HL-60 (cell line): ENCODE data around the gene TMEM19.
"Not testable (repeated sequence)": the region's sequence is repeated elsewhere in the genome, so short reads cannot be mapped to it uniquely, and the experiment has no call there.

Experiments used
- DNase-seq, 2 experiments: peaks; one replicate each; pipeline ENCODE4 v3.0.0-alpha.2; 2010 to 2020; ENCODE audit warnings: low read depth in 1 of 2, low spot score in 1 of 2
- H3K27ac ChIP-seq: fragments of 250-450 bp; sonication (Bioruptor Pico); replicated peaks from 2 replicates; pipeline ENCODE4 v1.5.1; 2020; ENCODE audit warnings: mild to moderate bottlenecking, moderate library complexity
- H3K27me3 ChIP-seq: fragments of 250-450 bp; sonication (Bioruptor Pico); 2 replicates; pipeline ENCODE4 v1.5.1; 2021; ENCODE audit warnings: mild to moderate bottlenecking, moderate library complexity; ENCODE audit not compliant: insufficient read depth, poor library complexity, severe bottlenecking
- H3K4me3 ChIP-seq: replicated peaks from 2 replicates; pipeline ENCODE4 v1.5.1; 2011; ENCODE audit warnings: mild to moderate bottlenecking, control low read depth, low read length; ENCODE audit not compliant: insufficient read depth
- GABPA ChIP-seq: IDR thresholded peaks from 2 replicates; pipeline ENCODE4 v1.6.1; 2012; ENCODE audit warnings: low read depth
- POLR2AphosphoS5 ChIP-seq: IDR thresholded peaks from 2 replicates; pipeline ENCODE4 v1.6.1; 2012; ENCODE audit warnings: low read depth
- SPI1 ChIP-seq: IDR thresholded peaks from 2 replicates; pipeline ENCODE4 v1.6.1; 2012; ENCODE audit warnings: low read depth, mild to moderate bottlenecking, borderline replicate concordance
- TF ChIP-seq, protein P1 (sequence below): IDR thresholded peaks from 2 replicates; pipeline ENCODE4 v1.6.1; 2012; ENCODE audit warnings: low read depth; ENCODE audit not compliant: insufficient replicate concordance
- TF ChIP-seq, protein P2 (sequence below): IDR thresholded peaks from one replicate; pipeline ENCODE4 v1.5.1; 2011; ENCODE audit warnings: low read length, control low read depth, inconsistent platforms; ENCODE audit not compliant: insufficient read depth

The TMEM19 gene

DNA sequence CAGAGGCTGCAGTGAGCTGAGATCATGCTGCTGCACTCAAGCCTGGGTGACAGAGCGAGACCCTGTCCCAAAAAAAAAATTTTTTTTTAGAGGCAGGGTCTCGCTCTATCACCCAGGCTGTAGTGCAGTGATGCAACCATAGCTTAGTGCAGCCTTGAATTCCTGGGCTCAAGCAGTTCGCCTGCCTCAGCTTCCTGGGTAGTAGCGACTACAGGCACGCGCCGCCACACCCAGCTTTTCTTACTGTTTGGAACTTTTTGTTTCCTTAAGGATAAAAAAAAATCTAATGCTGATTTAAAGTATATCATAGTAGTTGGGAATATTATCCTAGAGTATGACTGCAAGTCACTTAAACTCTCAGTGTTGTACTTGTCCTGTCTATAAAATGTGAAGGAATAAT is 7.2 kb downstream of the TMEM19 start:
- Histone ChIP-seq H3K4me3 (no peak overlapping the region), H3K27me3 (no peaks in the 10 kb centered on the region), H3K27ac (no peak overlapping the region)
- TF ChIP-seq POLR2AphosphoS5 (no peak), SPI1 (no peak), GABPA (no peak)
- TF ChIP-seq, protein P1, sequence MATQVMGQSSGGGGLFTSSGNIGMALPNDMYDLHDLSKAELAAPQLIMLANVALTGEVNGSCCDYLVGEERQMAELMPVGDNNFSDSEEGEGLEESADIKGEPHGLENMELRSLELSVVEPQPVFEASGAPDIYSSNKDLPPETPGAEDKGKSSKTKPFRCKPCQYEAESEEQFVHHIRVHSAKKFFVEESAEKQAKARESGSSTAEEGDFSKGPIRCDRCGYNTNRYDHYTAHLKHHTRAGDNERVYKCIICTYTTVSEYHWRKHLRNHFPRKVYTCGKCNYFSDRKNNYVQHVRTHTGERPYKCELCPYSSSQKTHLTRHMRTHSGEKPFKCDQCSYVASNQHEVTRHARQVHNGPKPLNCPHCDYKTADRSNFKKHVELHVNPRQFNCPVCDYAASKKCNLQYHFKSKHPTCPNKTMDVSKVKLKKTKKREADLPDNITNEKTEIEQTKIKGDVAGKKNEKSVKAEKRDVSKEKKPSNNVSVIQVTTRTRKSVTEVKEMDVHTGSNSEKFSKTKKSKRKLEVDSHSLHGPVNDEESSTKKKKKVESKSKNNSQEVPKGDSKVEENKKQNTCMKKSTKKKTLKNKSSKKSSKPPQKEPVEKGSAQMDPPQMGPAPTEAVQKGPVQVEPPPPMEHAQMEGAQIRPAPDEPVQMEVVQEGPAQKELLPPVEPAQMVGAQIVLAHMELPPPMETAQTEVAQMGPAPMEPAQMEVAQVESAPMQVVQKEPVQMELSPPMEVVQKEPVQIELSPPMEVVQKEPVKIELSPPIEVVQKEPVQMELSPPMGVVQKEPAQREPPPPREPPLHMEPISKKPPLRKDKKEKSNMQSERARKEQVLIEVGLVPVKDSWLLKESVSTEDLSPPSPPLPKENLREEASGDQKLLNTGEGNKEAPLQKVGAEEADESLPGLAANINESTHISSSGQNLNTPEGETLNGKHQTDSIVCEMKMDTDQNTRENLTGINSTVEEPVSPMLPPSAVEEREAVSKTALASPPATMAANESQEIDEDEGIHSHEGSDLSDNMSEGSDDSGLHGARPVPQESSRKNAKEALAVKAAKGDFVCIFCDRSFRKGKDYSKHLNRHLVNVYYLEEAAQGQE, result no peak
- TF ChIP-seq, protein P2, sequence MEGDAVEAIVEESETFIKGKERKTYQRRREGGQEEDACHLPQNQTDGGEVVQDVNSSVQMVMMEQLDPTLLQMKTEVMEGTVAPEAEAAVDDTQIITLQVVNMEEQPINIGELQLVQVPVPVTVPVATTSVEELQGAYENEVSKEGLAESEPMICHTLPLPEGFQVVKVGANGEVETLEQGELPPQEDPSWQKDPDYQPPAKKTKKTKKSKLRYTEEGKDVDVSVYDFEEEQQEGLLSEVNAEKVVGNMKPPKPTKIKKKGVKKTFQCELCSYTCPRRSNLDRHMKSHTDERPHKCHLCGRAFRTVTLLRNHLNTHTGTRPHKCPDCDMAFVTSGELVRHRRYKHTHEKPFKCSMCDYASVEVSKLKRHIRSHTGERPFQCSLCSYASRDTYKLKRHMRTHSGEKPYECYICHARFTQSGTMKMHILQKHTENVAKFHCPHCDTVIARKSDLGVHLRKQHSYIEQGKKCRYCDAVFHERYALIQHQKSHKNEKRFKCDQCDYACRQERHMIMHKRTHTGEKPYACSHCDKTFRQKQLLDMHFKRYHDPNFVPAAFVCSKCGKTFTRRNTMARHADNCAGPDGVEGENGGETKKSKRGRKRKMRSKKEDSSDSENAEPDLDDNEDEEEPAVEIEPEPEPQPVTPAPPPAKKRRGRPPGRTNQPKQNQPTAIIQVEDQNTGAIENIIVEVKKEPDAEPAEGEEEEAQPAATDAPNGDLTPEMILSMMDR, result no peak
- DNase-seq, result no peak

DNA sequence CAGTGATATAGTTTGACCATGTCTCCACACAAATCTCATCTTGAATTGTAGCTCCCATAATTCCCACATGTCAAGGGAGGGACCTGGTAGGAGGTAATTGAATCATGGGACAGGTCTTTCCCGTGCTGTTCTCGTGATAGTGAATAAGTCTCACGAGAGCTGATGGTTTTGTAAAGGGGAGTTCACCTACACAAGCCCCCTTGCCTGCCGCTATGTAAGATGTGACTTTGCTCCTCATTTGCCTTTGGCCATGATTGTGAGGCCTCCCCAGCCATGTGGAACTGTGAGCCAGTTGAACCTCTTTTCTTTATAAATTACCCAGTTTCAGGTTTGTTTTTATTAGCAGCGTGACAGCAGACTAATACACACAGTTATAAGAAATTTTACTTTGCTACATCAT is 7.8 kb downstream of the TMEM19 start:
- not testable (repeated sequence) for H3K27me3 ChIP-seq, H3K4me3 ChIP-seq, H3K27ac ChIP-seq, DNase-seq

DNA sequence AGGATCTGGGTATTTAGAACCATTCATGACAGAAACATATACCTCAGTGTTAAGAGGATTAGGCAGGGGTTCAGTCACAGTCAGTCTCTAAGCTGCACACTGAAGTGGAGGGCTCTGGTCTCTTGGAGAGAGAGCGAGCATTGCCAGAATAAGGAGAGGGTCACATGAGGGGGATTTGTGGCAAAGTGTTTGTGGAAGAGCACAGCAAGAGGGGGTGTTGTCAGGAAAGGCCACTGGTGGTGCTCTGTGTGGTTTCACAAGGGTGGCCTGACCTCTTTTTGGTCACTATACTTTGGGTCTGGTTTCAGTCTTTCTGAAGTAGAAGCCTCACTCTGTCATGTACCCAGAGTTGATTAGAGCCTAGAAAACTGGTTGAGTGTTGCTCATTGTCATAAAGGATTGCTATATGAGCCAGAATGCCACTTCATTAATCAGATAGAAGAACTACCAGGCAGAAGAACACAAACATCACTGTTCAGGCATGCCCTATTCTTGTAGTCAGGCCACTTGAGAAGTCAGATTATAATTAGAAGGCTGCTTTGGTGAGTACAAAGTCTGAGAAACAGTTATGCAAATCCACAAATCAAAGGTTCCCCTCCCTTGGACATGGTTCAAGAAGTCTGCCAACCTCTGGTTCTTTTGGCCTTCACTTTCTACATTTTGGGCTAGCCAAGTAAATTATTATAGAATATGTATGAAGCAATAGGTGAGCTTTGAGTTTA is 8.4 kb downstream of the TMEM19 start:
- Histone ChIP-seq H3K27me3 (no peaks in the 10 kb centered on the region), H3K4me3 (no peak overlapping the region), H3K27ac (no peak overlapping the region)
- TF ChIP-seq POLR2AphosphoS5, result no peak
- no peak for TF ChIP-seq SPI1
- TF ChIP-seq, protein P1, result no peak
- TF ChIP-seq, protein P2, result no peak
- no peak for TF ChIP-seq GABPA
- DNase-seq, result no peak

DNA sequence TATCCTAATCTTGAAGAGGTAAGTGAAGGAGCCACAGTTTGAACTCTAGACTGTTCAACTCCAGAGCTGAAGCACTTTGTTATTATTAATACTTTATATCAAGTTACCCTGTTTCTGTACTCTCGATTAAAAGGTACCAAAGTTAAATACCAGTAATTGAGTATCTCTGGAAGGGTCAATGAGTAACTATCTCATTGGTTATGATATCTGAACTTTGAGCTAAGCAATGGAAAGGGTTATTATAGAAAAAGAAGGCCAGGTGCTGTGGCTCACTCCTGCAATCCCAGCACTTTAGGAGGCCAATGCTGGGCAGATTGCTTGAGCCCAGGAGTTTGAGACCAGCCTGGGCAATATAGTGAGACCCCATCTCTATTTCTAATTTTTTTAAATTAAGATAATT is 9.9 kb downstream of the TMEM19 start:
- TF ChIP-seq POLR2AphosphoS5 (no peak), GABPA (no peak), SPI1 (no peak)
- TF ChIP-seq, protein P1, result no peak
- TF ChIP-seq, protein P2, result no peak
- H3K27ac ChIP-seq, result no peak overlapping the region
- no peak for DNase-seq
- H3K4me3 ChIP-seq, result no peak overlapping the region
- H3K27me3 ChIP-seq, result no peaks in the 10 kb centered on the region

DNA sequence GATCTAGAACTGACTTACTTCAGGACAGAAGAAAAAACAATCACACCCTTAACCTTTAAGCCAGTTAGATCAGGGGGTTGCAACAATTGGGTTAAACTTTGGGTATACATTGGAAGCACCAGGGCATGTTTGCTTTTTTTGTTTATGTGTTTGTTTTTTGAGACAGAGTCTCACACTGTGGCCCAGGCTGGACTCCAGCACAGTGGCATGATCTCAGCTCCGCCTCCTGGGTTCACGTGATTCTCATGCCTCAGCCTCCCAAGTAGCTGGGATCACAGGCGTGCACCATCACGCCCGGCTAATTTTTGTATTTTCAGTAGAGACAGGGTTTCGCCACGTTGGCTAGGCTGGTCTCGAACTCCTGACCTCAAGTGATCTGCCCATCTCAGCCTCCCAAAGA is 16.3 kb downstream of the TMEM19 start:
- H3K27ac ChIP-seq, H3K4me3 ChIP-seq, H3K27me3 ChIP-seq, DNase-seq: not testable (repeated sequence)
